ENCODE measurements around the gene MED23. TPM values are rescaled to one million over a fixed set of nuclear protein-coding genes. Genes with fewer than 3 reads are reported as not detected.
"Not testable (repeated sequence)": the region's sequence is repeated elsewhere in the genome, so short reads cannot be mapped to it uniquely, and the experiment has no call there.

The MED23 gene
- total RNA-seq, 2 experiments from 2014 or later: 30.2 to 34.2 TPM

- no peak for DNase-seq (ENCODE audit: low spot score)
- Histone ChIP-seq H3K4me3 (ENCODE audit: low read depth, low read length, poor library complexity, severe bottlenecking) (no peak overlapping the region), H3K27ac (ENCODE audit: low read depth, low read length, poor library complexity, severe bottlenecking) (no peak overlapping the region), H3K9me3 (ENCODE audit: low read length) (no peaks in the 10 kb centered on the region), H2AFZ (ENCODE audit: low read length) (no peak overlapping the region), H3K36me3 (ENCODE audit: insufficient read depth, low read length) (no peaks in the 10 kb centered on the region), H3K4me1 (ENCODE audit: insufficient read depth, low read length, poor library complexity, severe bottlenecking) (no peaks in the 10 kb centered on the region), H4K20me1 (ENCODE audit: insufficient read depth, low read length) (no peaks in the 10 kb centered on the region), H3K9me2 (ENCODE audit: insufficient read depth, low read length) (no peaks in the 10 kb centered on the region), H3K79me2 (ENCODE audit: insufficient read depth, low read depth, low read length) (no peaks in the 10 kb centered on the region), H3K4me2 (ENCODE audit: low read length) (no peak overlapping the region)
- BruUV-seq (replicated peaks): no TSS peak
- ChIA-PET CTCF (ENCODE audit: unreplicated experiment) (no interaction called here), POLR2A (interaction anchor here (0.6 kb wide), 1 partner anchor 24 kb away, joined by 3 read pairs; no protein-coding TSS in a partner anchor)
- TF ChIP-seq CTCF (conservative IDR thresholded peaks at IDR 0.05; ENCODE audit: low read length) (no peak), EZH2phosphoT487 (IDR thresholded peaks at IDR 0.05; ENCODE audit: borderline replicate concordance, low read depth, low read length) (no peak)
- intact Hi-C loops (cut with micrococcal nuclease; ENCODE audit: unreplicated experiment): no loop called here
Observed at GRCh38 chr6:131545317-131545716, 82.7 kb downstream of the MED23 start.

- H3K27ac ChIP-seq (ENCODE audit: low read depth, low read length, poor library complexity, severe bottlenecking); H3K4me3 ChIP-seq (ENCODE audit: low read depth, low read length, poor library complexity, severe bottlenecking); BruUV-seq (replicated peaks); H3K9me3 ChIP-seq (ENCODE audit: low read length); H3K9me2 ChIP-seq (ENCODE audit: insufficient read depth, low read length); H3K79me2 ChIP-seq (ENCODE audit: insufficient read depth, low read depth, low read length); H3K4me2 ChIP-seq (ENCODE audit: low read length); H4K20me1 ChIP-seq (ENCODE audit: insufficient read depth, low read length); H3K36me3 ChIP-seq (ENCODE audit: insufficient read depth, low read length); H2AFZ ChIP-seq (ENCODE audit: low read length); DNase-seq (ENCODE audit: low spot score); H3K4me1 ChIP-seq (ENCODE audit: insufficient read depth, low read length, poor library complexity, severe bottlenecking); CTCF ChIA-PET (ENCODE audit: unreplicated experiment); POLR2A ChIA-PET: not testable (repeated sequence)
- intact Hi-C loops (cut with micrococcal nuclease; ENCODE audit: unreplicated experiment): loop anchor here (10.0 kb wide), 1 partner anchor 1214 kb away; no protein-coding TSS in a partner anchor
Observed at GRCh38 chr6:131538615-131539014, 89.4 kb downstream of the MED23 start.

DNA sequence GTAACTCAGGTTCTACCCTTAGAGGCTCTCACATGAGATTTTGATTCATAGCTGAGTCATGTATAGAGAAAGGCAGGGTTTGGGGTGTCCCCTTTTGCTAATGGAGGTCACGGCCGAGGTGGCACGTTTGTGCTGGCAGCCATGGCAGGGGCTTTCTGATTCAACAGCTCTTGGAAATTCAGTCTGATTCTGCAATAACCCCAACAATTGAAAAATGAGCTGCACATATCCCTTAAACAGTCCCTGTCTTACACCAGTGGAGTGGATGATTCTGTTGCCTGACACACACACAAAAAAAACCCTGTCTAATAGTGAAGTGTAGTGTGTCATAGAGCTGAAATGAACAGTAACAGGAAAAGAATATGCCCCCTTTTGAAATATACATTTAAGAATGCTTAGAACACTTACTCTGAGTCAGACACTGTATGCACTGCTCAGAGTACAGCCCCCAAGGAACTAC is 95.4 kb downstream of the MED23 start:
- Histone ChIP-seq H3K27ac (ENCODE audit: low read depth, low read length, poor library complexity, severe bottlenecking) (no peak overlapping the region), H3K4me2 (ENCODE audit: low read length) (no peak overlapping the region), H3K79me2 (ENCODE audit: insufficient read depth, low read depth, low read length) (no peaks in the 10 kb centered on the region), H3K4me3 (ENCODE audit: low read depth, low read length, poor library complexity, severe bottlenecking) (no peak overlapping the region), H3K36me3 (ENCODE audit: insufficient read depth, low read length) (no peaks in the 10 kb centered on the region), H3K9me2 (ENCODE audit: insufficient read depth, low read length) (no peaks in the 10 kb centered on the region), H4K20me1 (ENCODE audit: insufficient read depth, low read length) (no peaks in the 10 kb centered on the region), H3K9me3 (ENCODE audit: low read length) (no peaks in the 10 kb centered on the region), H2AFZ (ENCODE audit: low read length) (peak overlapping the region; percentile 59; the same call in 1 of the 2 replicates), H3K4me1 (ENCODE audit: insufficient read depth, low read length, poor library complexity, severe bottlenecking) (peaks cover 12% of the 10 kb centered on the region)
- CTCF ChIA-PET (ENCODE audit: unreplicated experiment): interaction anchor here (2.9 kb wide), 1 partner anchor 333 kb away, joined by 16 read pairs; no protein-coding TSS in a partner anchor
- no peak for DNase-seq (ENCODE audit: low spot score)
- TF ChIP-seq EZH2phosphoT487 (IDR thresholded peaks at IDR 0.05; ENCODE audit: borderline replicate concordance, low read depth, low read length): no peak
- no peak for TF ChIP-seq CTCF (conservative IDR thresholded peaks at IDR 0.05; ENCODE audit: low read length)
- no TSS peak for BruUV-seq (replicated peaks)
- POLR2A ChIA-PET: interaction anchor here (0.7 to 1.1 kb wide), 3 partner anchors 144 to 333 kb away, joined by 3 read pairs; no protein-coding TSS in a partner anchor
- intact Hi-C loops (cut with micrococcal nuclease; ENCODE audit: unreplicated experiment): loop anchor here (2.0 to 10.0 kb wide), 3 partner anchors 165 to 1208 kb away; no protein-coding TSS in a partner anchor

DNA sequence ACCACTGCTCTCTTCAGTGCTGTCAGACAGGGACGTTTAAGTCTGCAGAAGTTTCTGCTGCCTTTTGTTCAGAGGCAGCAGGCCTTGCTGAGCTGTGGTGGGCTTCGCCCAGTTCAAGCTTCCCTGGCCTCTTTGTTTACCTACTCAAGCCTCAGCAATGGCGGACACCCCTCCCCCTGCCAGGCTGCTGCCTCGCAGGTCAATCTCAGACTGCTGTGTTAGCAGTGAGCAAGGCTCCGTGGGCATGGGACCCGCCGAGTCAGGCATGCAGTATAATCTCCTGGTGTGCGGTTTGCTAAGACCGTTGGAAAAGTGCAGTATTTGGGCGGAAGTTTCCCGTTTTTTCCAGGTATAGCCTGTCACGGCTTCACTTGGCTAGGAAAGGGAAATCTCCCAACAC is 96.4 kb downstream of the MED23 start:
- H4K20me1 ChIP-seq (ENCODE audit: insufficient read depth, low read length); H3K9me3 ChIP-seq (ENCODE audit: low read length); DNase-seq (ENCODE audit: low spot score); H3K9me2 ChIP-seq (ENCODE audit: insufficient read depth, low read length); H3K27ac ChIP-seq (ENCODE audit: low read depth, low read length, poor library complexity, severe bottlenecking); H2AFZ ChIP-seq (ENCODE audit: low read length); H3K4me2 ChIP-seq (ENCODE audit: low read length); CTCF ChIA-PET (ENCODE audit: unreplicated experiment); POLR2A ChIA-PET; H3K79me2 ChIP-seq (ENCODE audit: insufficient read depth, low read depth, low read length); BruUV-seq (replicated peaks); H3K4me3 ChIP-seq (ENCODE audit: low read depth, low read length, poor library complexity, severe bottlenecking); H3K36me3 ChIP-seq (ENCODE audit: insufficient read depth, low read length): not testable (repeated sequence)
- peaks cover 12% of the 10 kb centered on the region for H3K4me1 ChIP-seq (ENCODE audit: insufficient read depth, low read length, poor library complexity, severe bottlenecking)
- intact Hi-C loops (cut with micrococcal nuclease; ENCODE audit: unreplicated experiment): loop anchor here (2.0 to 10.0 kb wide), 3 partner anchors 164 to 1207 kb away; no protein-coding TSS in a partner anchor

DNA sequence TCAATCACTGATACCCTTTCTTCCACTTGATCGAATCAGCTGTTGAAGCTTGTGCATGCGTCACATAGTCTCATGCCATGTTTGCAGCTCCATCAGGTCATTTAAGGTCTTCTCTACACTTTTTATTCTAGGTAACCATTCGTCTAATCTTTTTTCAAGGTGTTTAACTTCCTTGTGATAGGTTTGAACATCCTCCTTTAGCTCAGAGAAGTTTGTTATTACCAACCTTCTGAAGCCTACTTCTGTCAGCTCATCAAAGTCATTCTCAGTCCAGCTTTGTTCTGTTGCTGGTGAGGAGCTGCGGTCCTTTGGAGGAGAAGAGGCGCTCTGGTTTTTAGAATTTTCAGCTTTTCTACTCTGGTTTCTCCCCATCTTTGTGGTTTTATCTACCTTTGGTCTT is 97.1 kb downstream of the MED23 start:
- H3K79me2 ChIP-seq (ENCODE audit: insufficient read depth, low read depth, low read length); H2AFZ ChIP-seq (ENCODE audit: low read length); H3K9me3 ChIP-seq (ENCODE audit: low read length); H3K4me3 ChIP-seq (ENCODE audit: low read depth, low read length, poor library complexity, severe bottlenecking); DNase-seq (ENCODE audit: low spot score); POLR2A ChIA-PET; BruUV-seq (replicated peaks); H3K27ac ChIP-seq (ENCODE audit: low read depth, low read length, poor library complexity, severe bottlenecking); H3K36me3 ChIP-seq (ENCODE audit: insufficient read depth, low read length); H4K20me1 ChIP-seq (ENCODE audit: insufficient read depth, low read length); H3K9me2 ChIP-seq (ENCODE audit: insufficient read depth, low read length); CTCF ChIA-PET (ENCODE audit: unreplicated experiment); H3K4me2 ChIP-seq (ENCODE audit: low read length): not testable (repeated sequence)
- intact Hi-C loops (cut with micrococcal nuclease; ENCODE audit: unreplicated experiment): loop anchor here (5.0 to 10.0 kb wide), 2 partner anchors 164 to 1206 kb away; no protein-coding TSS in a partner anchor
- peaks cover 12% of the 10 kb centered on the region for H3K4me1 ChIP-seq (ENCODE audit: insufficient read depth, low read length, poor library complexity, severe bottlenecking)
